Measurements from ENCODE around the gene RRP7A. TPM values are rescaled to one million over a fixed set of nuclear protein-coding genes. Genes with fewer than 3 reads are reported as not detected.
"Not testable (repeated sequence)": the region's sequence is repeated elsewhere in the genome, so short reads cannot be mapped to it uniquely, and the experiment has no call there.

The RRP7A gene
- polyA plus RNA-seq, 1 donor, result 16.5 TPM

DNA sequence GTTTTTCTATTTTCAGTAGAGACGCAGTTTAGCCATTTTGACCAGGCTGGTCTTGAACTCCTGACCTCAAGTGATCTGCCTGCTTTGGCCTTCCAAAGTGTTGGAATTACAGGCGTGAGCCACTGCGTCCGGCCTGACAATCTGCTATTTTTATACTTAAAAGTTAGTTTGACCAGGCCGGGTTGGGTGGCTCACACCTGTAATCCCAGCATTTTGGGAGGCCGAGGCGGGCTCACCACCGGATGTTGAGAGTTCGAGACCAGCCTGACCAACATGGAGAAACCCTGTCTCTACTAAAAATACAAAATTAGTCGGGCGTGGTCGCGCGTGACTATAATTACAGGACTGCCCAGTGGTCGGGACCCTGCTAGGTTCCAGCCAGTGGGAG is 19.8 kb downstream of the RRP7A start:
- DNase-seq (ENCODE audit: low read depth), result not testable (repeated sequence)

DNA sequence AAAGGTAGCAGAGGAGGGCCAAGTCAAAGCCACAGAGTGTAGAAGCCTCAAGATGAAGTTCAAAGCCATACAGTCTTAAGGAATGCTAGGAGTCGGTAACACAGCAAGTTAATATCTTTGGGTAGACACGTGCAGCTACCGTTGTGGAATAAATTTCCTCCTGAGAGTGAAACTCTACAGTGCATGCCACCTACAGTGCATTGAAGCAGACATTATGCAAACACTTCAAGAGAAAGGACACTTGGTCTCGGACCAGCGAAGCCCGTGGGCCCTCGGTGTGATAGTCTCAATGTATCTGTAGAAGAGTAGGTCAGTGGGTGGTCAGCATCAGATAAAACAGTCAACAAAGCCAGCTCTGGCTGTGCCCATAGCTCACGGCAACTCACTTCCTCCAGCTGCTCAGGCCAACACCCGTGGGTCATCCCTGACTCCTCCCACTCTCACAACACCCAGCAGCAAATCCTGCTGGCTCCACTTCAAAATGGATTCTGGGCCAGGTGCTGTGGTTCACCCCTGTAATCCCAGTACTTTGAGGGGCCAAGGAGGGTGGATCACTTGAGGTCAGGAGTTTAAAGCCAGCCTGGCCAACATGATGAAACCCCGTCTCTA is 24.0 kb downstream of the RRP7A start:
- DNase-seq (ENCODE audit: low read depth), result not testable (repeated sequence)

DNA sequence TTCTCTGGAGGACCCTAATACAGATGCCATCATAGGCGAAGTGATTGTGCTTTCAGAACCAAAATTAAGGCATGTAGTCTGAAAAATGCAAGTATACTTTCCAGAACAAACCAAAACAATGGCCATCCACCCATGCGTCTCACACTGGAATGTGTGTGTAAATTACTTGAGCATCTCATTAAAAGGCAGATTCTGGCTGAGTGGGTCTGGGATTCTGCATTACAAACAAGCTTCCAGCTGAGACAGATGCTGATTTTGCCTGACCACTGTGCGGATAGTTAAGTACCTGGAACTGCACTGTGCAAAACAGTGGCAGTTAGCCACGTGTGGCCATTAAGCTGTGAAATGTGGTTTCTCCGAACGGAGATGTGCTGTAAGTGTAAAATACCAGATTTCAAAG is 26.2 kb downstream of the RRP7A start:
- DNase-seq (ENCODE audit: low read depth), result no peak

- DNase-seq (ENCODE audit: low read depth), result no peak
Observed at GRCh38 chr22:42492323-42492690, 27.3 kb downstream of the RRP7A start.

GRCh38 chr22:42490243-42490832 is 29.3 kb downstream of the RRP7A start:
- DNase-seq (ENCODE audit: low read depth), result no peak

DNA sequence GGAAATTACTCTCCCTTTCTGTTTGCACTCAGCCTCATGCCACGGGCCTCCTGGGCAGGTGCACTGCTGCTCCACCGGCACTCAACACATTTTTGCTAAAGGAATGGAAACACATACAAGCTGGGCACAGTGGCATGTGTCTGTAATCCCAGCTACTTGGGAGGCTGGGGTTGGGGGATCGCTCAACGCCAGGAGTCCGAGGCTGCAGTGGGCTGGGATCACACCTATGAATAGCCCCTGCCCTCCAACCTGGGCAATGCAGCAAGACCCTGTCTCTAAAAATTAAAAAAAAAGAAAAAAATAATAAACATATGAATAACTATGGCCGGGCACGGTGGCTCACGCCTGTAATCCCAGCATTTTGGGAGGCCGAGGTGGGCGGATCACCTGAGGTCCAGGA is 30.6 kb downstream of the RRP7A start:
- DNase-seq (ENCODE audit: low read depth), result no peak

DNA sequence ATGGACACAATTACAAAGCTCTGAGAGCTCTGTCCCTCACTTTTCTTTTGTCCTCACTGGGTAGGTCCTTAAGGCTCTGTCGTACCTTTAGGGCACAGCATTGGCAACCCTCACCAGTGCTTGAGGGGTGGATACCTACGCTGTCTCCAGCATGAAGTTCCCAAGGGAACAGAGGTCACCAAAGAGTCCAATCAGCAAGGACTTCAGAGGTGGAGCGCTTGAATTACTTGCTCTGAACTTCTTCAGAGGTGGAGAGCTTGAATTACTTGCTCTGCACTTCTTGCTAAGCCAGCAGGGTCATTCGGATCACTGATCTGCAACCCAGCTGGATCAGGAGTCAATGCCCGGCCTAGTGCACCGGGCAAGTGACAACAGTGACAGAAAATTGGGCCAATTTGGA is 35.1 kb downstream of the RRP7A start:
- no peak for DNase-seq (ENCODE audit: low read depth)

GRCh38 chr22:42483610-42484223 is 35.9 kb downstream of the RRP7A start:
- DNase-seq (ENCODE audit: low read depth), result not testable (repeated sequence)

DNA sequence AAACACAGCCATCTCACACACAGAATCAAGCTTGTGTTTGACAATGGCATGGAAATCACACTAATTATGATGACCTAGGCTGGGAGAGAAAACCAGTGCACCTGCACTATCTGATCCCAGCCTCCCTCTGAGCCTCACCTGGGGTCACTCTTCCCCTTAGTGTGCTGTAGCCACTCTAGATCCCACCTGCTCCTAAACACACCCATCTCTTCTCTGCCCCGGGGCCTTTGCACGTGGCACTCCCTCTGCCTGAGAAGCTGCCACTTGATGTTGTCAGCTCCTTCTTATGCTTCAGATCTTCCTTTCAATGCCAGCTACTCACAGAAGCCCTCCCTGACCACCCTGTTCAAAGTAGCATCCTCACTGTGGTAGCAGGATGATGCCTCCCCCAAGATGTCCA is 44.5 kb downstream of the RRP7A start:
- DNase-seq (ENCODE audit: low read depth), result no peak

DNA sequence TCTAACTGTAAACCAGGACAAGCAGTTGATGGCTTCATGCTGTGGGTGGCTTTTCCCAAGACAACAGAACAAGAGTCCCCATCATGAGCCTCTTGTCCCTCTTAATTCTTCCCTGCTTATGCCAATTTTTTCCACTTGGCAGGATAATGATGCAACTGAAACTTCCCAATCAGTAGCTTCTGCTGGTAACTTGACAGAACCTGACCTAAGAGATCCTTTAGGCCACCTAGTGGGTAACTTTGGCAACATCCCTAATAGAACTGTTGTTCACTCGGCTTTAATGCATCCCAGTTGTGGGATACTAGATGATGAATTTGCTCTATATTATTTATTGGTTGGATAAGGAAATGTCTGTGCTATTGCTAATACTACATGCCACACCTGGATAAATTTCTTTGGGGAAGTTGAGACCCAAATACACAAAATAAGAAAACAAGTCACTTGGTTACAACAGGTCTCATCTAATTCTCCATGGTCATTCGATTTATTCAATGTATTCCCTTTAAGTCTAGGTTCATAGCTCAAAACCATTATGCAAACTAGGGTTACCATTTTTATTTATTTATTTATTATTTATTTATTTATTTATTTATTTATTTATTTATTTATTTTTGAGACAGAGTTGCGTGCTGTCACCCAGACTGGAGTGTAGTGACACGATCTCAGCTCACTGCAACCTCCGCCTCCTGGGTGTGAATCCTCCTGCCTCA is 46.0 kb downstream of the RRP7A start:
- no peak for DNase-seq (ENCODE audit: low read depth)

DNA sequence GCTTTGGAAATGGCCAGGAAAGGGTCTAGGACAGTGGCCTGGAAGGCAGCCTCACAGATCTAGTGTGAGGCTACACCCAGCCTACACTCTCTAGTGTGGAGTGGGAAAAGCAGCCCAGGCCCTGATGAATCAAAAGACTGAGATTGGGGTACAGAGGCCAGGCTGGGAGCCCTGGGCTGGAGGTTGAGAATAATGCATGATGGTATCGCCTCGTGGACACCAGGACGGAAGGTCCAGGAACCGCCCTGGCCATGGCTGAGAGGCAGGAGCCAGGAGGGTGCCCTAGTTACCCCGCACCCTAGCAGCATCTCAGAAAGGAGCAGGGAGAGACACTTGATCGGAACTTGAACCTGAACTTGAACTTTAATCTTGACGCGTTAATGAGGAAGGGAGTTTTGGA is 46.9 kb downstream of the RRP7A start:
- no peak for DNase-seq (ENCODE audit: low read depth)

DNA sequence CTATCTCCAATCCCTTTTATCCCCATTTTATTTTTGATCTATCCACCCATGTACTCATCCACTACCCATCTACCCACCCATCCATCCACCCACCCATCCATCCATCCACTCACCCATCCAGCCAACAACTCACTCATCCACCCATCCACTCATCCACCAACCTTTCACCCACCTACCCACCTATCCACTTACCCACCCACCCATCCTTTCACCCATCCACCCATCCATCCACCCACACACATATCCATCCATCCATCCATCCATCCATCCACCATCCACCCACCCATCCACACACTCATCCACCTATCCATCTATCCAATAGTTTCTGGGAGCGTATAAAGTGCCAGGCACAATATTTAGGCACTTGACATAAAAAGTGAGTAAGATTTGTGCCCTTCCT is 48.2 kb downstream of the RRP7A start:
- DNase-seq (ENCODE audit: low read depth), result no peak

DNA sequence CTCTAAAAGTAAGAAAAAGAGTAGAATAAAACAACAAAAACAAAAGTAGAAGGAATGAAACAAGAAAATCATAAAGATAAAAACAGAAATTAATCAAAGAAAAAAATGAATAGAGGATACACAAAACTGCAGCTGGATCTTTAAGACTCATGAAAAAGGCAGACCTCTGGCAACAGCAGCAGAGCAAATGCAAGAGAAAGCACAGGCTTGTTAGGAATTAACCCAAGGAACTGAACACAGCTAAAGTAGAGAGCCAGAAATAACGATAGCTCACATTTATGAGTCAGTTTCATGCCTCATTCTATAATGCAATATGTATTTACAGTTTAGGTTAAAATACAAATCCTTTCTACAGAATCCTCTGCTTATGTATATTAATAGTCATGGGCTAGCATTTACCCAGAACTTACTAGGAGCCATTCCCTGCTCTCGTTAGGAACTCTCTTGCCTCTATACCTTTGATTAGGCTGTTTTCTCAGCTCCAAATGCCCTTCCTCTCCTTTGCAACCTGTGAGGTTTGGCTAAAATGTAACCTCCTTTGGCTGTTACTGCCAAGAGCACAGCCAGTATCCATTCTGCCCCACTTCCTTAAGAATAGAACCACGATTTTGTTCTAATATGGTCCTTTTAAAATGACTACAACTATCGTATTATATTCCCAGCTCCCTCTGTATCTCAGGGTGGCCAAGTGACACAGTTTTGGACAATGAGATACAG is 49.1 kb downstream of the RRP7A start:
- no peak for DNase-seq (ENCODE audit: low read depth)

- no peak for DNase-seq (ENCODE audit: low read depth)
Observed at GRCh38 chr22:42468841-42469240, 50.8 kb downstream of the RRP7A start.

DNA sequence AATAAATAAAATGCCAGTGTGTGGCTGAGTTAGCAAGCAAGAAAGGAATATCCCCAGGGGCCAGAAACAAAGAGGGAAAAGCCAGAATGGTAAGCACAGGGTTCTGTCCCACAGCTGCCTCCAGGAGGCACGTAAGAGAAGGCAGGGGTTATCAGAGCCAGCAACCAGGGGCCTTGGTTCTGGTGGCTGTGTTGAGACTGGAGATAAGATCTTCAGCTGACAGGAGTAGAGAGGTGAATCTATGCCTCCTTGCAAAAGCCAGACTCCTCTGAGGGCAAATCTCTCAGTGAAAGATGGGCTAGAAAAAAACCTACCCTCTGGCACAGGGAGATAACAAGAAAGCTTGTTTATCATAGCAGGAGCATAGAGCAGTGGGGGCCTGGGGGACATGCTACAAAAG is 57.6 kb downstream of the RRP7A start:
- no peak for DNase-seq (ENCODE audit: low read depth)

GRCh38 chr22:42461511-42461910 is 58.1 kb downstream of the RRP7A start:
- DNase-seq (ENCODE audit: low read depth), result no peak

Other genes starting within 250 kb of the RRP7A start
- gene TCF20, start 249.1 kb downstream of the RRP7A start, polyA plus RNA-seq (ENCODE audit: insufficient read length), result 8.9 TPM
- 0.56 TPM for gene NFAM1, start 87.4 kb downstream of the RRP7A start, polyA plus RNA-seq (ENCODE audit: insufficient read length)
- 3.2 TPM for gene SERHL2, start 34.2 kb upstream of the RRP7A start, polyA plus RNA-seq (ENCODE audit: insufficient read length)
- gene POLDIP3, start 95.1 kb upstream of the RRP7A start, polyA plus RNA-seq (ENCODE audit: insufficient read length), result 54.9 TPM
- gene ATP5MGL, start 120.8 kb upstream of the RRP7A start, polyA plus RNA-seq (ENCODE audit: insufficient read length), result 0.18 TPM
- gene CYB5R3, start 129.6 kb upstream of the RRP7A start, polyA plus RNA-seq (ENCODE audit: insufficient read length), result 156 TPM
- 29.1 TPM for gene A4GALT, start 201.1 kb upstream of the RRP7A start, polyA plus RNA-seq (ENCODE audit: insufficient read length)